A549 (cell line): Measurements from ENCODE around the gene ENTPD2. TPM values are rescaled to one million over a fixed set of nuclear protein-coding genes. Genes with fewer than 3 reads are reported as not detected.

Experiments used
- ATAC-seq, 2 experiments: fragments of 200-7000 bp in 1 of 2; fragments of >200 bp in 1 of 2; cut with Nextera tagmentation in 1 of 2; cut with Tn5 transposase in 1 of 2; 3 replicates each; pipeline versions ENCODE4 v1.8.0 to v1.9.1; 2018 to 2020; ENCODE audit warnings: mild to moderate bottlenecking in 1 of 2, moderate library complexity in 1 of 2
- CTCF ChIA-PET: fragments of 300-600 bp; sonication (Branson Sonifier 250); formaldehyde crosslinking; extraction: SDS; loops from one replicate; lab custom pipeline; 2021; ENCODE audit warnings: antibody characterized with exemption, inconsistent platforms; lab: Yijun Ruan, JAX
- POLR2A ChIA-PET: fragments of 350-600 bp; formaldehyde crosslinking; extraction: SDS; loops from one replicate; lab custom pipeline; 2021; ENCODE audit warnings: antibody characterized with exemption, inconsistent platforms; lab: Yijun Ruan, JAX
- DNase-seq, 2 experiments: peaks; one replicate each; pipeline versions ENCODE4 v3.0.0 to v3.0.0-alpha.2; 2011 to 2016; ENCODE audit warnings: low read depth in 1 of 2, low spot score in 1 of 2
- FAIRE-seq: peaks from 2 replicates; lab custom pipeline; 2011; peaks lifted over from hg19 to GRCh38; lab: Jason Lieb, UNC
- H3K27ac ChIP-seq, 2 experiments: fragments of >200 bp; sonication (Bioruptor Twin); formaldehyde crosslinking; 3 replicates each; pipeline ENCODE4 v1.5.1; 2016 to 2017
- H3K4me1 ChIP-seq: fragments of >200 bp; sonication (Bioruptor Twin); formaldehyde crosslinking; 3 replicates; pipeline ENCODE4 v1.6.1; 2016
- H3K4me2 ChIP-seq: fragments of >200 bp; sonication (Bioruptor Twin); formaldehyde crosslinking; 3 replicates; pipeline ENCODE4 v1.6.1; 2016
- H3K4me3 ChIP-seq: fragments of >200 bp; sonication (Bioruptor Twin); formaldehyde crosslinking; 3 replicates; pipeline ENCODE4 v1.5.1; 2016
- H3K9me3 ChIP-seq: fragments of >200 bp; sonication (Bioruptor Twin); formaldehyde crosslinking; 3 replicates; pipeline ENCODE4 v1.6.1; 2016
- CEBPB ChIP-seq, 2 experiments: fragments of >200 bp in 1 of 2; sonication (Bioruptor Twin) in 1 of 2; formaldehyde crosslinking in 1 of 2; IDR thresholded peaks; 2 replicates each; pipeline ENCODE4 v1.6.1; 2012 to 2016
- ESRRA ChIP-seq: fragments of 150-350 bp; IDR thresholded peaks from 2 replicates; pipeline ENCODE4 v1.6.1; 2014; ENCODE audit warnings: mild to moderate bottlenecking, low read length, borderline replicate concordance
- HEYL ChIP-seq: fragments of 250-450 bp; sonication (Bioruptor Pico); IDR thresholded peaks from 2 replicates; pipeline ENCODE4 v1.8.0; 2021; ENCODE audit warnings: mild to moderate bottlenecking, moderate library complexity
- HOXB13 ChIP-seq: fragments of 250-450 bp; sonication (Bioruptor Pico); IDR thresholded peaks from 2 replicates; pipeline ENCODE4 v1.5.0; 2020; ENCODE audit warnings: low read depth, mild to moderate bottlenecking, moderate library complexity
- JUN ChIP-seq, 2 experiments: fragments of >200 bp; sonication (Bioruptor Twin); formaldehyde crosslinking; IDR thresholded peaks; 2 replicates in 1 of 2; 3 replicates in 1 of 2; pipeline ENCODE4 v1.6.1; 2016 to 2017
- NFE2L2 ChIP-seq: fragments of 150-350 bp; conservative IDR thresholded peaks from 2 replicates; pipeline ENCODE4 v1.6.1; 2014; ENCODE audit warnings: low read length
- PHF8 ChIP-seq: fragments of 200-600 bp; sonication (generic); IDR thresholded peaks from 2 replicates; pipeline ENCODE4 v1.6.1; 2016; ENCODE audit warnings: low read depth, mild to moderate bottlenecking, antibody characterized with exemption, moderate library complexity, borderline replicate concordance
- RAD21 ChIP-seq, 2 experiments: fragments of >200 bp in 1 of 2; sonication (Bioruptor Twin) in 1 of 2; formaldehyde crosslinking in 1 of 2; IDR thresholded peaks in 1 of 2; conservative IDR thresholded peaks in 1 of 2; 2 replicates in 1 of 2; 3 replicates in 1 of 2; pipeline ENCODE4 v1.6.1; 2012 to 2018; ENCODE audit warnings: inconsistent platforms in 1 of 2
- RNF2 ChIP-seq: fragments of 200-600 bp; sonication (generic); IDR thresholded peaks from 2 replicates; pipeline ENCODE4 v1.6.1; 2016; ENCODE audit warnings: low read depth, mild to moderate bottlenecking, antibody characterized with exemption, moderate library complexity, borderline replicate concordance
- SMC3 ChIP-seq: fragments of >200 bp; sonication (Bioruptor Twin); formaldehyde crosslinking; IDR thresholded peaks from 3 replicates; pipeline ENCODE4 v1.6.1; 2018; ENCODE audit warnings: inconsistent platforms
- TFCP2L1 ChIP-seq: fragments of 250-450 bp; sonication (Bioruptor Pico); IDR thresholded peaks from 2 replicates; pipeline ENCODE4 v1.5.0; 2021; ENCODE audit warnings: mild to moderate bottlenecking
- TP53 ChIP-seq: fragments of 250-450 bp; sonication (Bioruptor Pico); IDR thresholded peaks from 2 replicates; pipeline ENCODE4 v1.5.0; 2021; ENCODE audit warnings: mild to moderate bottlenecking, moderate library complexity
- WGBS: methylation state at CpG from one replicate; pipeline ENCODE4 v1.1.6; 2017; ENCODE audit errors: missing lambda C conversion rate; 5-methylcytosine and 5-hydroxymethylcytosine counted together
- polyA plus RNA-seq, 4 experiments: library from polyadenylated mRNA; depleted of rRNA in 3 of 4; stranded (reverse); fragments of >200 nt; fragmentation: RNase III in 1 of 4; extraction: RNeasy Plus Mini Kit Qiagen cat#74134 plus additional on column Dnase treatment in 1 of 4; gene quantifications; 2 replicates in 3 of 4; 3 replicates in 1 of 4; pipeline ENCODE4 v1.2.3, GENCODE V29; 2011 to 2017
- TF ChIP-seq, protein P1 (sequence below): fragments of >200 bp; sonication (Bioruptor Twin); formaldehyde crosslinking; IDR thresholded peaks from 3 replicates; pipeline ENCODE4 v1.6.1; 2016
- TF ChIP-seq, protein P2 (sequence below): IDR thresholded peaks from 2 replicates; pipeline ENCODE4 v1.6.1; 2012; ENCODE audit warnings: low read depth, borderline replicate concordance
- TF ChIP-seq, protein P3 (sequence below): fragments of >200 bp; sonication (Bioruptor Twin); formaldehyde crosslinking; IDR thresholded peaks from 3 replicates; pipeline ENCODE4 v1.5.1; 2016
- TF ChIP-seq, protein P4 (sequence below): fragments of 150-350 bp; IDR thresholded peaks from 2 replicates; pipeline ENCODE4 v1.6.1; 2014; ENCODE audit warnings: low read depth, mild to moderate bottlenecking, low read length
- TF ChIP-seq, protein P5 (sequence below): fragments of 250-450 bp; sonication (Bioruptor Pico); IDR thresholded peaks from 2 replicates; pipeline ENCODE4 v1.5.0; 2020; ENCODE audit warnings: low read depth, mild to moderate bottlenecking, moderate library complexity
- TF ChIP-seq, protein P6 (sequence below): IDR thresholded peaks from 2 replicates; pipeline ENCODE4 v1.6.1; 2012

ENTPD2 gene
- polyA plus RNA-seq, 2 of the 4 experiments (the other 2 are of a cell fraction) = 0.75 to 1.2 TPM

DNA sequence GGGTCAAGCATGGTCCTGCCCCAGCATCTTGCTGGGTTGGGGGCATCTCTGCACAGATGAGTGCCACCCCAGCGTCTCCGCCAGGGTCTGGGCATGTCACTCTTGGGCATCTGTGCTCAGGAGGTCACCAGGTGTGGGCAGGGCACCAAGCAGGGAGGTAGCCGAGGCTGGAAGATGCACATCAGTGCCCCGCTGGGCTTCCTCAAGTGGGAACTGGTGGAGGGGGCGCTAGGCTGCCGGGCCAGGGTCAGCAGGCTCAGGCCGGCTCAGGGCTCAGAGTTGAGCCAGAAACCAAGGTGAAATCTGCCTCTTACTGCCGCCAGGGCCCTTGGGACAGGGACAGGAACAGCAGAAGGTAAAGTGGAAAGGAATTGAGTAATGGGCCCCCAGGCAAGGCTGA lies 17.9 kb downstream of the ENTPD2 start:
- no peak overlapping the region for H3K4me3 ChIP-seq
- DNase-seq (no peak), FAIRE-seq (no peak), ATAC-seq (no peak)
- no peak overlapping the region for H3K4me2 ChIP-seq
- CTCF ChIA-PET = interaction anchor here (0.6 to 20.4 kb wide), 54 partner anchors 8 to 278 kb away, joined by 3 to 282 read pairs (median 6); partner anchors contain the start of genes ABCA2, AJM1, C8G and CLIC3
- TF ChIP-seq NFE2L2 (no peak), TFCP2L1 (CRISPR knock-in tag) (no peak), CEBPB (IDR thresholded peaks at IDR 0.05) (no peak), ESRRA (no peak)
- TF ChIP-seq, protein P1, sequence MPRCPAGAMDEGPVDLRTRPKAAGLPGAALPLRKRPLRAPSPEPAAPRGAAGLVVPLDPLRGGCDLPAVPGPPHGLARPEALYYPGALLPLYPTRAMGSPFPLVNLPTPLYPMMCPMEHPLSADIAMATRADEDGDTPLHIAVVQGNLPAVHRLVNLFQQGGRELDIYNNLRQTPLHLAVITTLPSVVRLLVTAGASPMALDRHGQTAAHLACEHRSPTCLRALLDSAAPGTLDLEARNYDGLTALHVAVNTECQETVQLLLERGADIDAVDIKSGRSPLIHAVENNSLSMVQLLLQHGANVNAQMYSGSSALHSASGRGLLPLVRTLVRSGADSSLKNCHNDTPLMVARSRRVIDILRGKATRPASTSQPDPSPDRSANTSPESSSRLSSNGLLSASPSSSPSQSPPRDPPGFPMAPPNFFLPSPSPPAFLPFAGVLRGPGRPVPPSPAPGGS = no peak
- TF ChIP-seq, protein P2, sequence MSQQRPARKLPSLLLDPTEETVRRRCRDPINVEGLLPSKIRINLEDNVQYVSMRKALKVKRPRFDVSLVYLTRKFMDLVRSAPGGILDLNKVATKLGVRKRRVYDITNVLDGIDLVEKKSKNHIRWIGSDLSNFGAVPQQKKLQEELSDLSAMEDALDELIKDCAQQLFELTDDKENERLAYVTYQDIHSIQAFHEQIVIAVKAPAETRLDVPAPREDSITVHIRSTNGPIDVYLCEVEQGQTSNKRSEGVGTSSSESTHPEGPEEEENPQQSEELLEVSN = no peak
- TF ChIP-seq, all 56 proteins: peak for 0
- WGBS = 54% methylated on average over 2 of the region's 8 CpGs
- POLR2A ChIA-PET = interaction anchor here (1.4 to 1.7 kb wide), 2 partner anchors 88 to 188 kb away, joined by 4 to 5 read pairs; no protein-coding TSS in a partner anchor
- H3K27ac ChIP-seq = no peak overlapping the region
- H3K4me1 ChIP-seq = peaks cover 18% of the 10 kb centered on the region
- no peaks in the 10 kb centered on the region for H3K9me3 ChIP-seq

DNA sequence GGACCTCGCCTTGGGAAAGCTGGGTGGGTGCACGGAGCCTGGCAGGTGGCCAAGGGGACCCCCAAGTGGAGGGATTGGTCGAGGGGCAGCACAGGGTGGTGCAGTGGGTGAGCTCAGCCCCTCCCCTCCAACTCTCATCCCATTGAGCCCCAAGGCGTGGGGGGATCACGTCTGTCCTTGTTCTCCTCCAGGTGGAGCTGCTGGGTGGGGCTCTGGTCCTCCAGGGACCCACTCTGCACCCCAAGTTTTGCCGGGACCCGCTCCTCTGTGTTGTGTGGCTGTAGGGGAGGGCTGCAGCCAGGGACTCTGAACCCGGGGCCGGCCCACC lies 18.4 kb downstream of the ENTPD2 start:
- H3K4me3 ChIP-seq = no peak overlapping the region
- 47% methylated on average over 5 of the region's 9 CpGs for WGBS
- ATAC-seq = peak; percentile 31 to 57; a peak in 5 of 6 replicates
- TF ChIP-seq, protein P3, sequence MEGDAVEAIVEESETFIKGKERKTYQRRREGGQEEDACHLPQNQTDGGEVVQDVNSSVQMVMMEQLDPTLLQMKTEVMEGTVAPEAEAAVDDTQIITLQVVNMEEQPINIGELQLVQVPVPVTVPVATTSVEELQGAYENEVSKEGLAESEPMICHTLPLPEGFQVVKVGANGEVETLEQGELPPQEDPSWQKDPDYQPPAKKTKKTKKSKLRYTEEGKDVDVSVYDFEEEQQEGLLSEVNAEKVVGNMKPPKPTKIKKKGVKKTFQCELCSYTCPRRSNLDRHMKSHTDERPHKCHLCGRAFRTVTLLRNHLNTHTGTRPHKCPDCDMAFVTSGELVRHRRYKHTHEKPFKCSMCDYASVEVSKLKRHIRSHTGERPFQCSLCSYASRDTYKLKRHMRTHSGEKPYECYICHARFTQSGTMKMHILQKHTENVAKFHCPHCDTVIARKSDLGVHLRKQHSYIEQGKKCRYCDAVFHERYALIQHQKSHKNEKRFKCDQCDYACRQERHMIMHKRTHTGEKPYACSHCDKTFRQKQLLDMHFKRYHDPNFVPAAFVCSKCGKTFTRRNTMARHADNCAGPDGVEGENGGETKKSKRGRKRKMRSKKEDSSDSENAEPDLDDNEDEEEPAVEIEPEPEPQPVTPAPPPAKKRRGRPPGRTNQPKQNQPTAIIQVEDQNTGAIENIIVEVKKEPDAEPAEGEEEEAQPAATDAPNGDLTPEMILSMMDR = peak; percentile 38
- 0 out of 5 replicates have a peak, but pooled peaks of 1 of the 2 experiments have one; percentile 8 for TF ChIP-seq RAD21 (conservative IDR thresholded peaks at IDR 0.05 in 1 of 2, IDR thresholded peaks at IDR 0.05 in 1 of 2)
- no peak for TF ChIP-seq HEYL (CRISPR knock-in tag)
- TF ChIP-seq, protein P4, sequence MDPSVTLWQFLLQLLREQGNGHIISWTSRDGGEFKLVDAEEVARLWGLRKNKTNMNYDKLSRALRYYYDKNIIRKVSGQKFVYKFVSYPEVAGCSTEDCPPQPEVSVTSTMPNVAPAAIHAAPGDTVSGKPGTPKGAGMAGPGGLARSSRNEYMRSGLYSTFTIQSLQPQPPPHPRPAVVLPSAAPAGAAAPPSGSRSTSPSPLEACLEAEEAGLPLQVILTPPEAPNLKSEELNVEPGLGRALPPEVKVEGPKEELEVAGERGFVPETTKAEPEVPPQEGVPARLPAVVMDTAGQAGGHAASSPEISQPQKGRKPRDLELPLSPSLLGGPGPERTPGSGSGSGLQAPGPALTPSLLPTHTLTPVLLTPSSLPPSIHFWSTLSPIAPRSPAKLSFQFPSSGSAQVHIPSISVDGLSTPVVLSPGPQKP = no peak
- no peak for FAIRE-seq
- CTCF ChIA-PET = interaction anchor here (0.6 to 20.4 kb wide), 71 partner anchors 9 to 321 kb away, joined by 3 to 282 read pairs (median 5); partner anchors contain the start of genes ABCA2, AJM1, C8G and CLIC3
- H3K27ac ChIP-seq = no peak overlapping the region
- no peaks in the 10 kb centered on the region for H3K9me3 ChIP-seq
- no peak for DNase-seq
- POLR2A ChIA-PET = interaction anchor here (0.6 to 1.7 kb wide), 6 partner anchors 39 to 205 kb away, joined by 3 to 5 read pairs (median 4); partner anchors contain the start of gene CLIC3
- peak overlapping the region; percentile 77 for H3K4me2 ChIP-seq
- peaks cover 18% of the 10 kb centered on the region for H3K4me1 ChIP-seq

DNA sequence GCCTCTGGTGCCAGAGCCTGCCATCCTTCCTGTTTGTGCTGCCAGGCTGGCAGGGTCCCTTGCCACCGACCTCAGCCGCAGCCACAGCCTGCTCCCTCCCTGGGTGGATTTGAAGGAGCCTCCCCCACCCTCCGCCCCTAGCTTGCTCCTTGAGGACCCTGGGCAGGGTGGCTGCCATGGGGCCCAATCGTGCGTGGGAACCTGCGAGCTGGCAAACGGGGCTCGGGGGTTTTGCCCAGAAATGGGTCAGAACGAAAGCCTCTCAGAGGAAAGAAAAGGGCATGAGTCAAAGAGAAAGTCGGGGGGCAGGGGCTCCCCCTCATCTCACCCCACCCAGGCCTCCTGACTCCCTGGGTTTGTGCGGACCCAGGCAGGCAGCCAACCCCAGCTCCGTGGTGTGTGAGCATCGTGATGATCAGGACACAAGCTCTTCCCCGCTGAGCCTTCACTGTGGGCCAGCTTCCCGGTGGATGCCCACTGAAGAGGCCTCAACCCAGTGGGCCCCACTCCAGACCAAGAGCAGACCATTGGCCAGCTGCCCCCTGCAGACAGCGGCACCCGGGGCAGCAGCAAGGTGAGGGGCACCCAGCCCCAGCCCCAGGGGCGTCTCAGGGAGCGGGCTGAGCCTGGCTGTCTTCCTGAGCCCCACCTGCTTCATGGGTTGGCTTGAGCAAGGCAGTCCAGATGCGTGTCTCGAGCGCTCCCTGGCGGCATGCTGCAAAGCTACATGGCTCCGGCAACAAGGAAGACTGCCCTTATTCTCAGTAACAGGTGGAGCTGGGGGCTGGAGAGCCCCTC lies 19.0 kb downstream of the ENTPD2 start:
- no peak overlapping the region for H3K4me3 ChIP-seq
- H3K4me1 ChIP-seq = peaks cover 18% of the 10 kb centered on the region
- ATAC-seq (peak; percentile 76 to 94), FAIRE-seq (peak; percentile 92), DNase-seq (peak; percentile 90 to 92)
- ChIA-PET CTCF (interaction anchor here (0.5 to 20.4 kb wide), 74 partner anchors 10 to 321 kb away, joined by 3 to 282 read pairs (median 5); partner anchors contain the start of genes ABCA2, AJM1, C8G and CLIC3), POLR2A (interaction anchor here (0.6 to 1.7 kb wide), 7 partner anchors 39 to 206 kb away, joined by 3 to 5 read pairs (median 3); partner anchors contain the start of gene CLIC3)
- 23% methylated on average over 12 of the region's 24 CpGs for WGBS
- TF ChIP-seq SMC3 (peak; percentile 83), TP53 (no peak), HOXB13 (CRISPR knock-in tag) (no peak), JUN (IDR thresholded peaks at IDR 0.05) (peak in 1 of 2 experiments; percentile 28; a peak in 1 of 5 replicates), RNF2 (no peak), PHF8 (no peak), RAD21 (conservative IDR thresholded peaks at IDR 0.05 in 1 of 2, IDR thresholded peaks at IDR 0.05 in 1 of 2) (peak; percentile 82 to 92)
- TF ChIP-seq, protein P1 = no peak
- TF ChIP-seq, protein P3 = peak; percentile 86
- TF ChIP-seq, protein P5, sequence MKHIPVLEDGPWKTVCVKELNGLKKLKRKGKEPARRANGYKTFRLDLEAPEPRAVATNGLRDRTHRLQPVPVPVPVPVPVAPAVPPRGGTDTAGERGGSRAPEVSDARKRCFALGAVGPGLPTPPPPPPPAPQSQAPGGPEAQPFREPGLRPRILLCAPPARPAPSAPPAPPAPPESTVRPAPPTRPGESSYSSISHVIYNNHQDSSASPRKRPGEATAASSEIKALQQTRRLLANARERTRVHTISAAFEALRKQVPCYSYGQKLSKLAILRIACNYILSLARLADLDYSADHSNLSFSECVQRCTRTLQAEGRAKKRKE (CRISPR knock-in tag) = no peak
- TF ChIP-seq, protein P6, sequence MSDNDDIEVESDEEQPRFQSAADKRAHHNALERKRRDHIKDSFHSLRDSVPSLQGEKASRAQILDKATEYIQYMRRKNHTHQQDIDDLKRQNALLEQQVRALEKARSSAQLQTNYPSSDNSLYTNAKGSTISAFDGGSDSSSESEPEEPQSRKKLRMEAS = 0 out of 2 replicates have a peak, but pooled peaks have one; percentile 27
- H3K27ac ChIP-seq = peak overlapping the region; percentile 34 to 67; a peak in 4 of 6 replicates
- H3K4me2 ChIP-seq = peak overlapping the region; percentile 77
- H3K9me3 ChIP-seq = no peaks in the 10 kb centered on the region
